ENCODE data around the gene KMT2B.

Gene KMT2B

GRCh38 chr19:35742121-35742724 lies 24.4 kb downstream of the KMT2B start, which contains the start of gene IGFLR1:
Gene IGFLR1, minus strand, starts transcription at chr19:35742452. Its CDS starts 1,272 bp downstream, at chr19:35741180.
- DNase-seq (ENCODE audit: low read depth in 3 of 3): peak in 1 of 3 donors; percentile 75

GRCh38 chr19:35743640-35744429 lies 26.0 kb downstream of the KMT2B start:
- DNase-seq (ENCODE audit: low read depth in 3 of 3): no peak

GRCh38 chr19:35744430-35745327 lies 26.9 kb downstream of the KMT2B start:
- DNase-seq (ENCODE audit: low read depth in 3 of 3): peak; percentile 88 to 92 (median 89)

- peak; percentile 86 to 94 (median 91) for DNase-seq (ENCODE audit: low read depth in 3 of 3)
Measured at GRCh38 chr19:35745328-35746086, 27.7 kb downstream of the KMT2B start, which contains the start of the genes PSENEN and U2AF1L4. Gene PSENEN, plus strand, starts transcription at chr19:35745651. Its CDS starts 280 bp downstream, at chr19:35745931. Gene U2AF1L4, minus strand, starts transcription at chr19:35745418. Its CDS starts 27 bp downstream, at chr19:35745391.

GRCh38 chr19:35746087-35746462 lies 28.3 kb downstream of the KMT2B start:
- no peak for DNase-seq (ENCODE audit: low read depth in 3 of 3)

GRCh38 chr19:35746531-35746930 lies 28.7 kb downstream of the KMT2B start:
- DNase-seq (ENCODE audit: low read depth in 3 of 3): no peak

- peak; percentile 96 to 98 (median 96) for DNase-seq (ENCODE audit: low read depth in 3 of 3)
Measured at GRCh38 chr19:35748106-35749020, 30.6 kb downstream of the KMT2B start, which contains the start of gene LIN37. Gene LIN37, plus strand, starts transcription at chr19:35748576. Its CDS starts 149 bp downstream, at chr19:35748725.

- DNase-seq (ENCODE audit: low read depth in 3 of 3): no peak
Measured at GRCh38 chr19:35750167-35750566, 32.4 kb downstream of the KMT2B start.

- DNase-seq (ENCODE audit: low read depth in 3 of 3): no peak
Measured at GRCh38 chr19:35751839-35752745, 34.3 kb downstream of the KMT2B start.

GRCh38 chr19:35752746-35753350 lies 35.0 kb downstream of the KMT2B start:
- no peak for DNase-seq (ENCODE audit: low read depth in 3 of 3)

GRCh38 chr19:35753634-35754369 lies 36.0 kb downstream of the KMT2B start:
- DNase-seq (ENCODE audit: low read depth in 3 of 3): no peak

GRCh38 chr19:35754370-35755130 lies 36.7 kb downstream of the KMT2B start:
- no peak for DNase-seq (ENCODE audit: low read depth in 3 of 3)

GRCh38 chr19:35755131-35755549 lies 37.3 kb downstream of the KMT2B start:
- DNase-seq (ENCODE audit: low read depth in 3 of 3): no peak

GRCh38 chr19:35755550-35756376 lies 38.0 kb downstream of the KMT2B start:
- no peak for DNase-seq (ENCODE audit: low read depth in 3 of 3)

- DNase-seq (ENCODE audit: low read depth in 3 of 3): no peak
Measured at GRCh38 chr19:35756377-35757230, 38.8 kb downstream of the KMT2B start, which contains the start of gene HSPB6. Gene HSPB6, minus strand, starts transcription at chr19:35757029. Its CDS starts 21 bp downstream, at chr19:35757008.

Data from stimulated activated CD4-positive, alpha-beta T cell treated with anti-CD3 and anti-CD28 coated beads, TNF-alpha, amount 100 ng/mL, for 48 hours (primary cell).